ENCODE data around the gene CD83. TPM values are rescaled to one million over a fixed set of nuclear protein-coding genes. Genes with fewer than 3 reads are reported as not detected.

The CD83 gene
- total RNA-seq, 4 donors from 2014 or later: 2.0 to 16.9 (median 7.9) TPM

DNA sequence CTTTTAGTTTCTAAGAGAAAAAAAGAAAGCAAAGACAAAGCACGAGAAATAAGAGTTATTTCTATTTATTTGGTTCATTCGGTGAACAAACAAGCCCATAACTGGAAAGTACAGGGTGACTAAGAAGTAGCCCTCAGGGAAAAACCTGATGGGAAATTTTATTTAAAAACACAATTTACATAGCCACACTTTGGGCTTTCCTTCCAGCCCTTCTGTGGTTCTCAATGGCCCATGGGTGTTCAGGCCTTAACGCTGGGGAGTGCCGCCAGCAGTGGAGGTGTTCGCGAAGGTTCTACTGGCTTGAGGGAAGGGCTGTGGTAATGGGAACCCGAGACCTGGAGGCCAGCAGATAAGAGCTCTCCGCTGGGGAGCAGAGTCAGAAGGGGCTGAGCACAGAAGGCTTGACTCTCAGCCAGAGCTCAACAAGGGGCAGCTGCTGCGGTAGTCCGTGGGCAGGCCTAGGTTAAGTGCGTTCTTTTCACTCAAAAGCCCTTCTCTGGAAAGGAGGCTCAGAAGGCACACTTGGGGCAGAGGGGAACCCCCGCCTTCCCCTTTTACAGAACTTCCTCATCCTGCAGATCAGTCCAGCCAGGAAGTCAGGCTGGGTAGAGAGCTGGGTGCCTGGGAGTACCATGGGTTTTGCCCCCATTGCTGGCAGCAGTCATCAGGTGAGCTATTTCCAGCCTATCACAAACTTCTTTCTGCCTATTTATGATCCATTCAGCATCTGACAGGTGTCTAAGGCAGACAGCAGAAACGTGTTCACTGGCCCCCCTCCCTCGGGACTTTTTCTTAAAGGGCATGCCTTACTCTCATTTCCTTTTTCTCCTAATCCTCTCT is 8.8 kb upstream of the CD83 start:
- no peaks in the 10 kb centered on the region for H3K9me3 ChIP-seq
- no peaks in the 10 kb centered on the region for H3K4me1 ChIP-seq
- intact Hi-C loops (cut with DNase I; ENCODE audit: low total_unique reads): no loop called here
- H3K27ac ChIP-seq: no peak overlapping the region
- TF ChIP-seq POLR2A (IDR thresholded peaks at IDR 0.05): no peak
- TF ChIP-seq, protein P1, sequence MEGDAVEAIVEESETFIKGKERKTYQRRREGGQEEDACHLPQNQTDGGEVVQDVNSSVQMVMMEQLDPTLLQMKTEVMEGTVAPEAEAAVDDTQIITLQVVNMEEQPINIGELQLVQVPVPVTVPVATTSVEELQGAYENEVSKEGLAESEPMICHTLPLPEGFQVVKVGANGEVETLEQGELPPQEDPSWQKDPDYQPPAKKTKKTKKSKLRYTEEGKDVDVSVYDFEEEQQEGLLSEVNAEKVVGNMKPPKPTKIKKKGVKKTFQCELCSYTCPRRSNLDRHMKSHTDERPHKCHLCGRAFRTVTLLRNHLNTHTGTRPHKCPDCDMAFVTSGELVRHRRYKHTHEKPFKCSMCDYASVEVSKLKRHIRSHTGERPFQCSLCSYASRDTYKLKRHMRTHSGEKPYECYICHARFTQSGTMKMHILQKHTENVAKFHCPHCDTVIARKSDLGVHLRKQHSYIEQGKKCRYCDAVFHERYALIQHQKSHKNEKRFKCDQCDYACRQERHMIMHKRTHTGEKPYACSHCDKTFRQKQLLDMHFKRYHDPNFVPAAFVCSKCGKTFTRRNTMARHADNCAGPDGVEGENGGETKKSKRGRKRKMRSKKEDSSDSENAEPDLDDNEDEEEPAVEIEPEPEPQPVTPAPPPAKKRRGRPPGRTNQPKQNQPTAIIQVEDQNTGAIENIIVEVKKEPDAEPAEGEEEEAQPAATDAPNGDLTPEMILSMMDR (IDR thresholded peaks at IDR 0.05): no peak
- no peak for DNase-seq
- H3K27me3 ChIP-seq: no peaks in the 10 kb centered on the region
- H3K4me3 ChIP-seq: no peak overlapping the region
- no peaks in the 10 kb centered on the region for H3K36me3 ChIP-seq

DNA sequence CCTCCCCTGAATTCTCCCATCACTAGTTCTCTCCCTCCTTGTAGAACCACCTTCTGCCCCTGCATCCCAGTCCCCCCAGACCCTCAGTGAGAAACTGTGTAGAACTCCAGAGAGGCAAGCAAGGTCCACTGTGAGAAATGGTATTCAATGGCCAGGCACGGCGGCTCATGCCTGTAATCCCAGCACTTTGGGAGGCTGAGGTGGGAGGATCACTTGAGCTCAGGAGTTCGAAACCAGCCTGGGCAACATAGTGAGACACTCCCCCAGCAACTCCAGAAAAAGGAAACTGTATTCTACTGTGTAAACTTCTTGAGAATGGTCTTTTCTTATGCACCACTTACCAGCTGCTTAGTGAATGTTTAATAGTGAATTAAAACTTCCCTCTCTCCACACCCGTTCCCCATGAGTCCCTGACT is 8.2 kb upstream of the CD83 start:
- intact Hi-C loops (cut with DNase I; ENCODE audit: low total_unique reads): no loop called here
- Histone ChIP-seq H3K27ac (no peak overlapping the region), H3K4me3 (no peak overlapping the region), H3K27me3 (no peaks in the 10 kb centered on the region), H3K36me3 (no peaks in the 10 kb centered on the region), H3K9me3 (no peaks in the 10 kb centered on the region), H3K4me1 (no peaks in the 10 kb centered on the region)
- TF ChIP-seq, protein P1 (IDR thresholded peaks at IDR 0.05): no peak
- no peak for TF ChIP-seq POLR2A (IDR thresholded peaks at IDR 0.05)
- DNase-seq: no peak

DNA sequence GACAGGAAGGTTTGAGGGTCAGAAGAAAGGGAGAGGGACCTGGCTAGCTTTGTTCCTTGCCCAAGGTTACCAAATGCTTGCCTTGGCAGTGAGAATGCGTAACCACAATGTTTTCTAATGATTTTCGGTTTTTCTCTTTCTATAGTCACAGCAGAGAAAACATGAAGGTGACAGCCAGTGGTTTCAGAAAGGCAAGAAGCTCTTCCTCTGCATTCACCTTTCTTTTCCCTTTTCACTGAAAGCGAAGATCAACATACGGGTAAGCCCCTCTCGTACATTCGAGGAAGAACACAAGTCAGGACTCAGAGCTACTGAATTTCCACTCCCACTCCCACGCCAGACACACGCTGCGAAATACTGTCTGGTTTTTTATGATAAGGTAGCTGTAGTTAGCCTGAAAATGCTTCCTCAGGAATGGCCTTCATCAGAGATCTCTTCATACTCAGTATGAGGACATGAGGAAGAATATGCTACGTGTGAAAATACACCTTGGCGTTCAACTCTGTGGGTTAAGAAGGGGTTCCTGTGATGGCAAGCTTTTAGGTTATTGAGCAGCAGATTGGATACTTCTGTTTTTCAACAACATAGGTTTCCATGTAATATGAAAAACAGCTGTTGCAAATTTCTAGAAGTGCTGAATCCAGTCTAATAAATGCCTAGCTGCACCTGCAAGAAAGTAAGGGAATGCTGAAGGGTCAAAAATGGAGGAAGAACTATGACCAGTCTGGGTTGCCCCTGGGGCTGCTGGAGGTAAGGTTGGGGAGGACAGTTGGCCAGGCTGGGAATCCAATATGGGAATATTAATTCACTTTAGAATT is 7.4 kb upstream of the CD83 start:
- Histone ChIP-seq H3K4me1 (no peaks in the 10 kb centered on the region), H3K27me3 (no peaks in the 10 kb centered on the region), H3K36me3 (no peaks in the 10 kb centered on the region), H3K27ac (no peak overlapping the region), H3K9me3 (no peaks in the 10 kb centered on the region), H3K4me3 (no peak overlapping the region)
- no peak for DNase-seq
- TF ChIP-seq POLR2A (IDR thresholded peaks at IDR 0.05): no peak
- TF ChIP-seq, protein P1 (IDR thresholded peaks at IDR 0.05): no peak
- intact Hi-C loops (cut with DNase I; ENCODE audit: low total_unique reads): no loop called here

DNA sequence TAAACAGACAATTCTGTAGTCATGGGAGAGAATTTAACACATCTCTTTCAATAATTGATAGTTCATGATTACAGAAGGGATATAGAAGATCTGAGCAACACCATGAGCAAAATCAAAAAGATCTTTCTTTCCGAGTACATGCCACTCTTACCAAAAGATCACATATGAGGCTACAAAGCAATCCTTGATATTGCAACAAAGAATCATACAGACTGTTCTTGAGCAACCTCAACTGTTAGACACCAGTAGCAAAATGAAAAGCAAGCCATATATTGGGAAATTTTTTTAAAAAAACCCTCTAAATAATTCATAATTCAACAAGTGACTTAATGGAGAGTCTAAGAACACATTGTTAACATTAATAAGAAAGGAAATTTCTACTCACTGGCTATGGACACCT is 3.6 kb upstream of the CD83 start:
- no peak for DNase-seq
- Histone ChIP-seq H3K27ac (no peak overlapping the region), H3K36me3 (no peaks in the 10 kb centered on the region), H3K27me3 (no peaks in the 10 kb centered on the region), H3K4me3 (no peak overlapping the region), H3K9me3 (no peaks in the 10 kb centered on the region), H3K4me1 (no peaks in the 10 kb centered on the region)
- intact Hi-C loops (cut with DNase I; ENCODE audit: low total_unique reads): no loop called here
- TF ChIP-seq POLR2A (IDR thresholded peaks at IDR 0.05): no peak
- TF ChIP-seq, protein P1 (IDR thresholded peaks at IDR 0.05): no peak

DNA sequence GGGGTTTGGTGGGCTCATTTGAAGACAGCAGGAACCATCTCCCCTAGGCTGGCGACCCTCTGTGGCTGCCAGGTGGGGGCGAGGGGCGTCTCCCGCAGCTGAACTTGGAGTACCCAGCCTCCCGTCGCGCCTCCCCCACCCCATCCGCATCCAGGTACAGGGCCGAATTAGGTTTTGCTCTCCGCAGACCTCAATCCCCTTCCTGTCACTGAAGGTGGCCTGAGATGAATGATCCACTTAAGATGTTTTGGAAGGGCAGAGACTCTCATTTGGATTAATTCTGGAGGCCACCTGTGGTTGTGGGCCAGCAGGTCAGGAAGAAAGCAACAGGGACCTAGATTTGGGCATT is 493 bp downstream of the CD83 start:
- no peaks in the 10 kb centered on the region for H3K27me3 ChIP-seq
- H3K36me3 ChIP-seq: no peaks in the 10 kb centered on the region
- no peaks in the 10 kb centered on the region for H3K4me1 ChIP-seq
- H3K9me3 ChIP-seq: no peaks in the 10 kb centered on the region
- TF ChIP-seq, protein P1 (IDR thresholded peaks at IDR 0.05): no peak
- no peak for TF ChIP-seq POLR2A (IDR thresholded peaks at IDR 0.05)
- DNase-seq: no peak
- H3K27ac ChIP-seq: peak overlapping the region; percentile 17 to 29
- H3K4me3 ChIP-seq: peak overlapping the region; percentile 37 to 48
- intact Hi-C loops (cut with DNase I; ENCODE audit: low total_unique reads): no loop called here

Data from uterus (tissue), 4 donors.